DOHH2 (cell line): ENCODE results near the gene PAQR8.

Experiments used
- H3F3A ChIP-seq: fragments of 200-600 bp; sonication (generic), shearing (Covaris generic); 2 replicates; pipeline ENCODE4 v1.6.0; 2016; ENCODE audit warnings: antibody characterized with exemption, mild to moderate bottlenecking; ENCODE audit not compliant: control insufficient read depth, insufficient read depth
- H3K27ac ChIP-seq: fragments of 200-600 bp; sonication (generic); 2 replicates; pipeline ENCODE4 v1.5.1; 2014; ENCODE audit warnings: low read depth, mild to moderate bottlenecking, low read length, moderate library complexity
- H3K27me3 ChIP-seq: fragments of 200-600 bp; sonication (generic); 2 replicates; pipeline ENCODE4 v1.6.1; 2014; ENCODE audit warnings: mild to moderate bottlenecking, low read length, mixed read lengths; ENCODE audit not compliant: control insufficient read depth
- H3K36me3 ChIP-seq: fragments of 200-600 bp; sonication (generic); 2 replicates; pipeline ENCODE4 v1.6.1; 2014; ENCODE audit warnings: mild to moderate bottlenecking, low read length, moderate library complexity, mixed read lengths; ENCODE audit not compliant: control insufficient read depth
- H3K4me1 ChIP-seq: fragments of 200-600 bp; sonication (generic); 2 replicates; pipeline ENCODE4 v1.6.1; 2014; ENCODE audit warnings: mild to moderate bottlenecking, low read length, mixed read lengths; ENCODE audit not compliant: control insufficient read depth
- H3K4me2 ChIP-seq: fragments of 200-600 bp; sonication (generic); 2 replicates; pipeline ENCODE4 v1.6.0; 2014; ENCODE audit warnings: mild to moderate bottlenecking, low read length, moderate library complexity
- H3K4me3 ChIP-seq: fragments of 200-600 bp; sonication (generic); 2 replicates; pipeline ENCODE4 v1.5.1; 2014; ENCODE audit warnings: mild to moderate bottlenecking, low read length, mixed read lengths
- H3K79me2 ChIP-seq: fragments of 200-600 bp; sonication (generic); 2 replicates; pipeline ENCODE4 v1.6.1; 2014; ENCODE audit warnings: mild to moderate bottlenecking, low read length, mixed read lengths; ENCODE audit not compliant: control insufficient read depth
- H3K9me2 ChIP-seq: fragments of 200-600 bp; sonication (generic); replicated peaks from 2 replicates; pipeline ENCODE4 v1.6.1; 2014; ENCODE audit warnings: mild to moderate bottlenecking, low read length, mixed read lengths; ENCODE audit not compliant: control insufficient read depth
- H3K9me3 ChIP-seq: fragments of 200-600 bp; sonication (generic); 2 replicates; pipeline ENCODE4 v1.6.1; 2014; ENCODE audit warnings: antibody characterized with exemption, low read length, mixed read lengths; ENCODE audit not compliant: control insufficient read depth, insufficient read depth
- H4K20me1 ChIP-seq: fragments of 200-600 bp; sonication (generic); 2 replicates; pipeline ENCODE4 v1.6.0; 2014; ENCODE audit warnings: low read depth, mild to moderate bottlenecking, antibody characterized with exemption, low read length, moderate library complexity; ENCODE audit not compliant: control insufficient read depth, insufficient read depth
- CTCF ChIP-seq: fragments of 200-600 bp; sonication (generic); IDR thresholded peaks from one replicate; pipeline ENCODE4 v1.5.1; 2014; ENCODE audit warnings: antibody characterized with exemption, mild to moderate bottlenecking, low read depth, low read length; ENCODE audit not compliant: poor library complexity, severe bottlenecking
- EZH2phosphoT487 ChIP-seq: fragments of 200-600 bp; sonication (generic); IDR thresholded peaks from 2 replicates; pipeline ENCODE4 v1.6.1; 2017; ENCODE audit warnings: borderline replicate concordance, mild to moderate bottlenecking, antibody characterized with exemption, low read length, moderate library complexity, mixed read lengths

PAQR8 gene

GRCh38 chr6:52376763-52377162, 14.8 kb downstream of the PAQR8 start:
- no peak overlapping the region for H3K4me3 ChIP-seq
- no peaks in the 10 kb centered on the region for H3K36me3 ChIP-seq

GRCh38 chr6:52377538-52378221, 15.7 kb downstream of the PAQR8 start:
- Histone ChIP-seq H3K9me2 (no peaks in the 10 kb centered on the region), H3K4me3 (no peak overlapping the region), H4K20me1 (no peaks in the 10 kb centered on the region), H3K27me3 (no peaks in the 10 kb centered on the region), H3K79me2 (no peaks in the 10 kb centered on the region), H3K27ac (no peak overlapping the region), H3K4me1 (peaks cover 12% of the 10 kb centered on the region), H3K9me3 (no peaks in the 10 kb centered on the region), H3K36me3 (no peaks in the 10 kb centered on the region), H3F3A (no peaks in the 10 kb centered on the region), H3K4me2 (no peak overlapping the region)
- TF ChIP-seq EZH2phosphoT487 (no peak), CTCF (no peak)

More at GRCh38 chr6:52376763-52377162, 14.8 kb downstream of the PAQR8 start:
- Histone ChIP-seq H3K4me1 (peaks cover 12% of the 10 kb centered on the region), H4K20me1 (no peaks in the 10 kb centered on the region), H3K9me2 (no peaks in the 10 kb centered on the region), H3F3A (no peaks in the 10 kb centered on the region), H3K79me2 (no peaks in the 10 kb centered on the region), H3K27me3 (no peaks in the 10 kb centered on the region), H3K27ac (no peak overlapping the region), H3K4me2 (no peak overlapping the region), H3K9me3 (no peaks in the 10 kb centered on the region)
- TF ChIP-seq EZH2phosphoT487 (no peak), CTCF (no peak)

GRCh38 chr6:52381249-52381648, 19.3 kb downstream of the PAQR8 start:
- Histone ChIP-seq H3K79me2 (no peaks in the 10 kb centered on the region), H3K36me3 (no peaks in the 10 kb centered on the region), H3K4me3 (no peak overlapping the region), H3K9me3 (no peaks in the 10 kb centered on the region), H3K4me1 (peaks cover 12% of the 10 kb centered on the region), H3K27ac (no peak overlapping the region), H4K20me1 (no peaks in the 10 kb centered on the region), H3K4me2 (no peak overlapping the region), H3K9me2 (no peaks in the 10 kb centered on the region), H3K27me3 (no peaks in the 10 kb centered on the region), H3F3A (no peaks in the 10 kb centered on the region)
- TF ChIP-seq EZH2phosphoT487 (no peak), CTCF (no peak)
